HG02885 (cell line): Measurements from ENCODE around the gene ZNF366.

ENCODE experiments used
- ATAC-seq: cut with Tn5 transposase; IDR thresholded peaks from one replicate; pipeline ENCODE4 v1.9.1; 2021; ENCODE audit warnings: mild to moderate bottlenecking; ENCODE audit not compliant: unreplicated experiment, poor library complexity

ZNF366 gene

DNA sequence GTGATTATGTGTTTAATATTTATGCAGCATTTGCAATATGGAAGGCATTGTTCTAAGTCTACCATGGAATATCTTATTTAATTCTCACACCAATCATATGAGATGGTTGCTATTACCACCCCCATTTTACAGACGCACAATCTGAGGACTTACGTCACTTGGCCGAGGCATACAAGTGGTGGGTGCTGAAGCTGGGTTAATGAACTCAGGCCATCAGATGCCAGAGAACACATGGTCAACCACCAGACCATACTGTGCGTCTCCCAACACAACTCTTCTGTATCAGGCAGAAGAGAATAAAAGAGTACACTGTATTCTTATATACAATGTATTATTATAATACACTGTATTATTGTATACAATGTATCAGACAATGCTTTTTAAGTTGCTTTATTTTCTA, 59.5 kb downstream of the ZNF366 start:
- no peak for ATAC-seq

DNA sequence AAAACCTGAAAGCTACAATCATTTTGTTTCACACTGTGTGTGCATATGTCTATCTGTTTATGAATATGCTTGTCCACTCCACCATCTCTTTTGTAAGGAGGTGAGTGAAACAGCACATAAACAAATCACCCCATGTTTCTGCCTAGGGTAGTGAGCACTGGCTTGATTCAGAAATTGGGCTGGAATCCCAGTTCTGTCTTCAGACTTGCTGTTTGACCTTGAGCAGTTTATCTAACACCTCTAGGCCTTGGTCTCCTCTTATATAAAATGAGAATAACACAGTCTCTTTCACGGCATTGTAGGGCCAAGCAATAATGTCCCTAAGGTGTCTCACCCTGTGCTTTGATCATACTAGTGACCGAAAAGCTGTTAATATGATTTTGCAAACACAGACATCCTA, 61.2 kb downstream of the ZNF366 start:
- ATAC-seq: no peak

DNA sequence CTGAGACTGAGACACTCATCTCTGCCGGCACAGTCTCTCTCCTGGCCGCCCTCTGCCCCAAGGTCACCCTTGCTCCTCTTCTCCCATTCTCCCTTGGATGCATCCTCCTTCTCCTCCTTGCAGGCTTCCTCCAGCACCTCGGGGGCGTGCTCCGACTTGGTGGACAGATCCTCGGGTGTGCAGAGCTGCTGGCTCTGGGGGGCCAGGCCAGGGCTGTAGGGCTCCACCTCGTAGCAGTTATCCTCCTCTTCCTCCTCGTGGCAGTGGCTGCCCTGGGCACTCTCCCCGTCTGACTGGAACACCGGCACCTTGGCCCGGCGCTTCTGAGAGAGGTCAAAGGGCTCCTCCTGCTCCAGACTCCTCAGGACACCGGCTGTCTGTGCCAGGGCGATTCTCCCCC, 63.3 kb downstream of the ZNF366 start:
- no peak for ATAC-seq

DNA sequence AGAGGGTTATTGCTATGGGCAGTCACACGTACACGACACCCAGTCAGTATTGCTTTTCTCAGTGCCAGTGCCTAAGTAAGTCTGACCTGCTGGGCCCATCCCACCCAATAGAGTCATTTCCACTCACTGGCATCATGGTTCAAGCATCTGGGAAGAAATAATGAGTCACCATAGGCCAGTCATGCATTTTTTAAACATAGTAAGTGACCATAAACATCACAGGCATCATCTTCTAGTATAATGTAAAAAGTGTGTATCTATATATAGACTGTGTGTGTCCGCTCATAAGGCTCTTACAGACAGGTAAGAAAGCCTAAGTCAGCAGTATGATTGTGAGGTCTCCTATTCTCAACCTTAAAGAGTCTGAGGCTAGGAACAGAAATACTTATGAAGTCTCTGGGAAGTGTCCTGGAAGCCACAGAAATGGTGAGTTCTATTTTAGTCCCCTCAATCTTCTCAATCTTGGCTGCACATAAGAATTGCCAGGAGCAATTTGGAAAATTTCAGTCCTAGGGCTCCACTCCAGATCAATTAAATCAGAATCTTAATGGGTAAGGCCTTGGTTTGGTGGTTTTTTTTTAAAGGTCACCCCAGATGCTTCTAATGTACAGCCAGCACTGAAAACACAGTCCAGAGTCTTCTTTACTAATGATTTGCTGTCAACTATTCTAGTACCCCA, 65.2 kb downstream of the ZNF366 start:
- ATAC-seq: no peak

DNA sequence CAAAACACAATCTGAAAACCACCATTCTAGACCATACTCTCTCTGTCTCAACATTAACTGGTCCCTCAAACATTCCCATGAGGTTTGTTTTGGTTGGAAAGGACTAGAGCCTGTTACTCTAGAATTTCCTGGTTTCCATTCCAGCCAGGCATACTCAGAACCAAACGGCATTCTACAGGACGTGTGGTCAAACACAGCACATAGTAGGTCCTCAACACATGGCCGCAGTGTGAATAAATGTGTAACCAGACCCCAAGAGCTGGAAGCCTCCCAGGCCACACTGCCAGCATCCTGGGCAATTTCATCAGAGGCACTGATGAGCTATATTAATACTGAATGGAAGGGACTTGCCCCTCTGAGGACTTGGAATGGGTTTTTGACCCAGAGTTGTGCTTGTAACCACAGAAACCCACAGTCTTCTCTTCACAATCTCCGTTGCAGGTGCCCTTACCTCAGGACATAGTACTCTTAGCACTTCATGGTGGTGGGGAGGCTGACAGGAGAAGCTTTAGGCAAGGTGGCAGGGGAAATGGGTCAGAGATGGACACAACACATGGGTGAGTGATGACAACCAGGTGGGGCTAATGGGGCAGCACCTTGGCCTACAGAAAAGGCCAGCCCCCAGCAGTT, 66.0 kb downstream of the ZNF366 start:
- ATAC-seq: no peak

DNA sequence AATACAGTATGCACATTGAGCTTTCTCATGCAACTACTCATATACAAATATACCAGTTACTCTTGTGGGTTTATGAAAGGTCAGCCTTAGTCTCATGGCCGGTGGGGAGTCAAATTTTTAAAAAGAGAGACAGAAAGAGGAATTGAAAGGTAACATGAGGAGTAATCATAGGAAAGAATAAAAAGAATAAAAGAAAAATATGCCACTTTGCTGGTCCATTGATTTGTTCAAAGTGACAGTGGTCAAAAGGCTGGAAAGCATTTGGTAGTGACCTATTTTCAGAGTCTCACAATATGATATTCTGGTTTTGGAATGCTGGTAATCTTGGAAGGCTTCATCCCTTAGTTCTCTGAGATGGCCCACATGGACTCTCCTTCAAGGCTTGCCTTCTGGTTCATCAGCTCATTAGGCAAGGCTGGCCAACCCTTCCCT, 67.0 kb downstream of the ZNF366 start:
- ATAC-seq: no peak

DNA sequence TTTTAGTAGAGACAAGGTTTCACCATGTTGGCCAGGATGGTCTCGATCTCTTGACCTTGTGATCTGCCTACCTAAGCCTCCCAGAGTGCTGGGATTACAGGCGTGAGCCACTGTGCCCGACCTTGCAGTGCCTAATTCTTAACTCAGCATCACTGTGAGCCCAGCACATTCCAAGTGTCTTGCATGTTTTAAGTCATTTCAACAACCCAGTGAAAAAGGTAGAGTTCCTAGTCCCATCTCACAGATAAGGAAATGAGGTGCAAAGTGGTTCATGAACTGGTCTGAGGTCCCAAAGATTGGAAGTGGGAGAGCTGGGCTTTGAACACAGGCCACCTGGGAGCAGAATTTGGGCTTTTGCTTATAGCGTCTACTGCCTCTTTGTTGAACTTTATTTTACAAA, 68.0 kb downstream of the ZNF366 start:
- no peak for ATAC-seq

DNA sequence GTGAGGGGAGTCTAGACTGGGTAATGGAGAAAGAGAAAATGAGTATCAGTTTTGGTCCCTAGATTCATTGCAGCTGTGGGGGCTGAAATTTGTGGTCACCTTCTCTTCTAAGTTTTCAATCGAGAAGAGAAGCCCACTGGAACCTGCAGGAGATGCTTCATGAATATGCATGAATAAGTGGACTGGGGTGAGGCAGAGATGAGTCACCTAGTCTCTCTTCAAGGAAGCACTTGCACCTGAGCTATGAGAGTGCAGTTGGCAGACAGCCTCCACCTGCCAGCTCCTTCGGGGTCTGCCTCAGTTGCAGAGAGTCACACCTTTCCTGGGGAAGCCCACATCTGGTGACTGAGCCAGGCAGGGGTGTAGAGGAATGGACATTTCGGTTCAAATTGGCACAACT, 69.1 kb downstream of the ZNF366 start:
- ATAC-seq: peak; percentile 55

DNA sequence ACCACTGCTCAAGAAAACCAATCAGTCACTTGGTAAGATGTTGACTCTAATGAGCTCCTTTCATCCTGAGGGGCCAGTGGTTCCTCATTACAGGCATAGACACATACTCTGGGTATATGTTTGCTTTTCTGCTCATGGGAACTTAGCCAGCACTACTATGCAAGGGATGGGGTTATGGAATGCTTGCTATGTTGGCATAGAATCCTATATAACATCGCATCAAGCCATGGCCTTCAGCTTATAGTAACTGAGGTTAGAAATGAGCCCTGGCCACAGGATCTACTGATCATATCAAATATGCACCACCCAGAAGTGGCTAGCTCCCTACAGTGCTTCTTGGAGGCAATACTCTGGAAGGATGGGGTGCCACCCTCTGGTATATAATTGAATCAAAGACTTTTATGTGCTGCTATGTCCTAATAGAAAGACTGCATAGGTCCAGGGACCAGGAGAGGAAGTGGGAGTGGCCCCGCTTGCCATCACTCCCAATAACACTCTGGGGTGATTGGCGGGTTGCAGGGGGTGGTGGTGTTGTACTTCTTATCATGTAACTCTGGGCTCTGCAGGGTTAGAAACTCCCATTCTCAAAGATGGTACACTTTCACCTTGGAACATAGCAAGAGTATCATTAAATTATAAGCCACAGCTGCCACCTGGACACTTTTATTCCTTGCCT, 70.3 kb downstream of the ZNF366 start:
- ATAC-seq: no peak

DNA sequence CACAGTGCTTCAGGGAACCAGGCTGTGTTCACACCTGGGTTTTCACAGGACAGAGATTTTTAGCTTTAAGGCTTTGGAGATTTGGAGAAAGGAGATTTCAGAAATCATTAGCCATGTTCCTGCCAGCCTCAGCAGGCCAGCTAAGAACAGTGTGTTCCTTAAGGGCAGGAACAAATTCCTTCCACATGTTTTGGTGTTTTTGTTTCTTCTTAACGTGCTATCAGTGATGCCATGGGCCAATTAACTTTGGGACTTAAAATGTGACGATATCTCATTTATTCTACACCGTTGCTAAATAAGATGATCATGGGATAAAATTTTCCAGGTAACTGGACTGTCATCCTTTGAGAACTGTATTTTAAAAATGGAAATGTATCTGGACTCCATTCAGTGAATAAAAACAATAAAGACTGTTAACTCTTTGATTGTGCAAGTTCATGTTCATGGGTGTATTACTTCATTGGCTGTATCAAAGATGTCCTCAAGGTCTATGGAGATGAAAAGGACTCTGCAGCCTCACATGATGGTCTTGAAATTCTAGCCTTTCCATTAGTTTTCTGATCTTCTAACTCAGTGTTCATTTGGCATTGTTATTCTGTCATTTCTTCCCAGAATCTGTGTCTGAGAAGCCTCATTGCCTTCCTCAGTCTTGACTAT, 72.3 kb downstream of the ZNF366 start:
- ATAC-seq: no peak

DNA sequence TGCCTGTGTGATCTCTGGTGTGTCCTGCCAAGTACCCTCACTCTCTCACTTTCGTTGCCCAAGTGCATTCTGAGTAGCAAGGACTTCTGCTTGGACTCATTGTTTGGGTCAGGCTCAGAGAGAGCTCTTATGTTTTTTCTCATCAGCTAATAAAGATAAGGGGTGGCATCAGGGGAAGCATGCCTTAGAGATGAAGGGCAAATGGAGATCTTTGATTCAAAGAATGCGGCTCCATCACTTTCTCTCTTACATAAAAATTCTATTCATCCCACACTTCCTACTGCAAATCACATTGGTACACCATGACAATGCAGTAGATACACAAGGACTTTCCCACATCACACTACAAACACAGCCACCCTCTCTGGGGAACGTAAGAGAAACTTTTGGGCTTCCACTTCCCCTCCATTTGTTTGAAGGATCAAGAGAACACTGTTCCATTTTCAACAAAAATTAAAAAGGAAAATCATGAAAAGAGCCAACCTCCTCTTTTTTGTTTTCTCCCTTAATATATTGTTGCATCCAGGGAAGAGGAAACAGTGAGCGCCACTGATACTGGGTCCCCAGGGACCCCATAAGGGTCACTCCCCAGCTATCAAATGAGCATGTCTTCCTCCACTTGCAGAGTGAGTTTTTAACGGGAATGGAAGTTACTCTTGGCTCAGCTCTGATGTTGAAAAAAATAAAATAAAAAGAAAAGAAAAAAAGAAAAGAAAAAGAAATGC, 73.0 kb downstream of the ZNF366 start:
- no peak for ATAC-seq

DNA sequence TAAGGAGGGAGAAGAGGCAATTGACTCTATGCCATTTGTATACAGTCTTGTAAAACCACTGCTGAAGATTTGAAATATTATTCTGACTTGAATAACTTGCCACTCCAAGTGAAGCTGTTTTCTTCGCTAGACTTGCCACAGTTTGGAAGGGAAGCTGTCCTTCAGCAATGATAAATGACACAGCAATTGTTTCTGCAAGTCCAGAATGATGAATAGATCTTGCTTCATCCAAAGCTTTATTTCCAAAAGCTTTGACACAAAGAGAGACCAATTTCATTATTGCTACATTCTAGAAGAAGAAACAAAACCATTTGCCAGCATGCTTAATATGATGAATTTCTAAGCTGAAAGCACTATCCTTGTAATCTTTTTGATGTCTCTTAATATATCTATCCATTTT, 73.7 kb downstream of the ZNF366 start:
- ATAC-seq: no peak

DNA sequence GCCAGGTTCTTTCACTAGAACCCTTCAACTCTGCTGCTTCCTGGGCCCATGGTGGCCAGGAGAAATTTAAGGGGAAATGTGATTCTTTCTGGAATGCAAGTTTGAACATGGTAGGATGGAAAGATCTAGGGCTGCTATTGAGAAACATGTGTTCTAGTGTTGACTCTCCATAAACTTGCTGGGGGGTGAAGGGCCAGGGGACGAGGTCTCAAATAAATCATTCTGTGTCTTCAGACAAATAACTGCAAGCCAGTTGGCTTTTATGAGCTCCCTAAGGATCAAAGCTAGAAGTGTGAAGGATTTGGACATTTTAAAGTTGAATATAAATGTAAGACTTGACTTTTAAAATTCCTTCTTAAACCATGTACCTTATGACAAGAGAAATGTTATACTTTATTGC, 78.5 kb downstream of the ZNF366 start:
- no peak for ATAC-seq

DNA sequence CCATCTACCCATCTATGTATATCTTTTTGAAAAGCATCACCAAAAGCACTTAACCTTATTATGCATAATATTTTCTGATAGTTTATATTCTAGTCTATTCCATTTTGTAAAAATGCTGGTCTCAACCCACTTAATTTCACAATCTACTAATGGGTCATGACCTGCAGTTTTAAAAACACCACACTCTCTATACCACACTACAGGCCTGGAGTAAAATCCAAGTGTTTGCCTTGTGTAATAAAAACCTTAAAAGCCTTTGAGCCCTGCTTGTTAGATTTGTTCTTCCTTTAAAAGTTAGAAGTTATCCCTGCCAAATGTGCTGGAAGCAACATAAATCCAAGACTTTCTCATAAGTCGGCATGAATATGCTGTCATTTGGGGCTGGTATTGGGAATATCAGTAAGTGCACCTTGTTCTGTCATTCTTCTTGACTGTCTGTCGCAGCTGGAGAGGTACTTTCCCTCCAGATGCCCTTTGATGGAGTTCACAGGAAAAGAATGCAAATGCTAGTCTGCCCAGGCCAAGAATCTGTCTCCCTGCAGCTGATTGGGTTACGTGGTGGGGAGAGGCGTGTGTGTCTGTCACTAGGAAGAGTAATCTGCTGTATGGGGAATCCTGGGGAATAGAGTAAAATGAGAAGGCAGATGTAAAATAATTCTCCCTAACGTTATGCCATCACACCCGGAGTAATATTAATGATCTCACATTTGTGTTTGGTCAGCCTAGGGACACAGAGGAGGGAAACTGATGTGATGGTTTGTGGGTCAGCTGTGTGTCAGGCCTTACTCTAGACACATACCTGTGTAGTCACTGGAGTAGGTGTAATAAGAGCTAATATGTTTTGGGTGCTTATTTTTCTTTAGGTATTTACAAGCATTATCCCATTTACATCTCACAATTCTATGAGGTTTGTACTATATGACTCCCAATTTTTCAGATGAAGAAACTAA, 79.4 kb downstream of the ZNF366 start:
- ATAC-seq: no peak

DNA sequence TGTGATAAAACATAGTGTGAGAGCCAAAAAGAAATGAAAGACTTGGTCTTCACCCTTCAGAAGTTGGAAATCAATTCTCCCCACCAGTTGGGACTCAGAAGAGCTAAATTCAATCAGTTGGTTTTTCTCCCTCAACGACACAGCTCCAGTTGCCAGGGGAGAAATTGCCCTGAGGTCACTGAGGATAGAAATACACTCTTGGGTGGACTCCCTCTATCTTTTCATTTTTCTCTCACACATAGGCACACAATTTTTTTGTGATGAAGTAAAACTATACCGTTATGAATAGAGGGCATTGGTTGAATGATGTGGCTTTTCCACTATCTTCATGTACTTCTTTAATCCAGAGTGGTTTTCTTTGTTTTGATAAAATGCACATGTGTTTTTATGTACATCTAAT, 80.2 kb downstream of the ZNF366 start:
- no peak for ATAC-seq

DNA sequence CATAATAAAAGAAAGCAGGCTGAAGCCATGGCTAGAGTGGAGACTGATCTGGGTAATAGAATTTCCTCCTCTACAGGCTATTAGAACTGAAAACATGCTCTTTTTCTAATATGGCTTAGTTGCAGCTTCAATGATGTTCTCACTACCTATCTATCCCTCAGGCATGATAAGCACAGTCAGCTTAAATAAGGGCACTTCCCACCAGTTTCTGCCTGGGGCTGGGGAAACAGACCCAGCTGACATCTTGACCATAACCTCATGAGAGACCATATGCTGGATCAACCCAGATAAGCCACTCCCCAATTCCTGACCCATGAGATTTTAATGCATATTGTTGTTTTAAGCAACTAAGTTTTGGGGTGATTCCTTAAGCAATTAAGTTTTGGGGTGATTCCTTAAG, 81.2 kb downstream of the ZNF366 start:
- no peak for ATAC-seq

DNA sequence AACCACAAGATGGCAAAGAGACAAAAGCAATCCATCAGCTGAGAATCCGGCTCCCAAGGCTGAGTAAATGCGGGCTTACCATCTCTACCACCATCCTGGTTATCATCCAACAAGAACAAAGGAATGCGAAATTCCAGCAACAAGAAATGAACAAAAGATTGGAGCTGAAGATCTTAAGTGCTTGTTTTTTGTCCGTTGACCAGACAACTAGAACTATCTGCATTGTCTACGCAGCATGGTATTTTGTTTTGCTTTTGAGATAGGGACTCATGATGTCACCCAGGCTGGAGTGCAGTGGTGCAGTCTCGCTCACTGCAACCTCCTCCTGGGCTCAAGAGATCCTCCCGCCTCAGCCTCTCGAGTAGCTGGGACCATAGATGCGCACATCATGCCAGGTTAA, 88.9 kb downstream of the ZNF366 start:
- ATAC-seq: no peak

DNA sequence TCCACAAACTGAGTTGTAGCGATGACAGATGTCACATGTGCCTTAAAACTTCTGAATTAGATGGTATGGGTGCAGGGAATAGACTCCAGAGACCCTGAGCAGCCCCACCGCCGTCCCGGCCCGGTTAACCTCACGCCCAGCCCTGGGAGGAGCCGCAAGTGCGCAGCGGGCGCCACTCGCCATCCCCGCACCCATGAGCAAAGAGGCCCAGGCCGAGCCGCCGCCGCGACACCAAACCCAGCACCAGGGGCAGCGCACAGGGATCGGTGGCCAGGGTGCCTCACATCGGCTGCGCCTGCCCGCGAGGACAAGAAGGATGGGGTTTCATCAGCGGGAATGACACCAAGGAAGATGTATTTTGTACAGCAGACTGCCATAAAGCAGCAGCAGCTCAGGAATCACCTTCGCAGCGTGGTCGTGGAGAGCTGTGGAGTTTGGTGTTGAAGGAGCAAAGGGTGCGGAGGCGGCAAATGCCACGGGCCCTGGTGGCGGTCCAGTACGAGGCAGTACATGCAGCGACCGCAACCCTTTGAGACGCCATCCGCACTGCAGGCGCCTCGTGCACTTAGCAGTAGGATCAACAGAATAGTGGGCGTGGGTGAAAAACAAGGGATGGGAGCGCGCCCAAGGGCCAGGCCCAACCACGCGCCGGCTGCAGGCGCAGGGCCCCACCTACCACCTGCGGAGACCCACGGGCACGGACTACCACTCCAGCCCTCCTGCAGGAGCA, 89.7 kb downstream of the ZNF366 start:
- ATAC-seq: no peak
